SK-N-SH (cell line): Measurements from ENCODE around the gene BLOC1S3.

ENCODE experiments used
- NRF1 ChIP-seq: IDR thresholded peaks from 2 replicates; pipeline ENCODE4 v1.6.1; 2012; ENCODE audit warnings: low read depth, mild to moderate bottlenecking, low read length
- RAD21 ChIP-seq: IDR thresholded peaks from 2 replicates; pipeline ENCODE4 v1.6.1; 2012; ENCODE audit warnings: mild to moderate bottlenecking, low read length

DNA sequence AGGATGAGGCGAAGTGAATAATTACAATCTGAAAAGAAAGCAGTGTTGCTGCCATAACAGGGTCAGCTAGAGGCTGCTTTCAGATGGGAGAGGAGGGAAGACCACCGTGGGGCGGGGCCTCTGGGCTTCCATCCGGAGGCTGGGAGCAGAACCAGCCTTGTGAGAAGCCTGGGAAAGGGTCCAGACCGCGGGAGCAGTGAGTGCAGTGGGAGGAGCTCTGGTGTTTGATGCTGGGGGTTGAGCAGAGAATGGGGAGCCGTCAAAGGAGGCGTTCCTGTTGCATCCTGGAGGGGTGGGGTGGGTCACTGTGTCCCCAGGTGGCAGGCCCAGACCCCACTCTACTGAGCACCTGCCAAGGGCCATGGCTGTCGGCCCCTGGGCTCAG, 35.9 kb upstream of the BLOC1S3 start:
- TF ChIP-seq RAD21 = no peak
- TF ChIP-seq NRF1 = no peak
